Skin epidermis (tissue), 12 donors: ENCODE measurements around the gene SPRY1.
A peak's percentile ranks its signal among the peaks of the same experiment; 100 is the strongest.

Experiments used
- H3K27ac ChIP-seq, 21 experiments: fragments of 200-600 bp; sonication (generic) in 11 of 21; one replicate each; pipeline ENCODE4 v1.5.0; 2020; ENCODE audit warnings: mild to moderate bottlenecking in 3 of 21, inconsistent platforms in 2 of 21, moderate library complexity in 2 of 21
- H3K4me3 ChIP-seq, 7 experiments: fragments of 200-600 bp; sonication (generic) in 2 of 7; one replicate each; pipeline ENCODE4 v1.5.0; 2020; ENCODE audit warnings: inconsistent platforms in 2 of 7, mild to moderate bottlenecking in 2 of 7, moderate library complexity in 1 of 7

Gene SPRY1

GRCh38 chr4:123430501-123430900 lies 33.9 kb downstream of the SPRY1 start:
- H3K4me3 ChIP-seq: no peak overlapping the region
- H3K27ac ChIP-seq: no peak overlapping the region

GRCh38 chr4:123433573-123433972 lies 37.0 kb downstream of the SPRY1 start:
- H3K4me3 ChIP-seq: no peak overlapping the region
- no peak overlapping the region for H3K27ac ChIP-seq

- no peak overlapping the region for H3K4me3 ChIP-seq
- no peak overlapping the region for H3K27ac ChIP-seq
Observed at GRCh38 chr4:123433976-123434375, 37.4 kb downstream of the SPRY1 start.

GRCh38 chr4:123435246-123436113 lies 38.9 kb downstream of the SPRY1 start:
- no peak overlapping the region for H3K27ac ChIP-seq
- H3K4me3 ChIP-seq: no peak overlapping the region

GRCh38 chr4:123438031-123438430 lies 41.4 kb downstream of the SPRY1 start:
- no peak overlapping the region for H3K27ac ChIP-seq
- H3K4me3 ChIP-seq: no peak overlapping the region

GRCh38 chr4:123443401-123444289 lies 47.0 kb downstream of the SPRY1 start:
- H3K4me3 ChIP-seq: no peak overlapping the region
- peak overlapping the region in 12 of 21 experiments; percentile 2 to 67 (median 30) for H3K27ac ChIP-seq

GRCh38 chr4:123444290-123444731 lies 47.7 kb downstream of the SPRY1 start:
- no peak overlapping the region for H3K4me3 ChIP-seq
- peak overlapping the region in 12 of 21 experiments; percentile 2 to 67 (median 30) for H3K27ac ChIP-seq

GRCh38 chr4:123446865-123447474 lies 50.4 kb downstream of the SPRY1 start:
- no peak overlapping the region for H3K4me3 ChIP-seq
- no peak overlapping the region for H3K27ac ChIP-seq

GRCh38 chr4:123449362-123449761 lies 52.8 kb downstream of the SPRY1 start:
- no peak overlapping the region for H3K27ac ChIP-seq
- H3K4me3 ChIP-seq: no peak overlapping the region

- no peak overlapping the region for H3K4me3 ChIP-seq
- H3K27ac ChIP-seq: no peak overlapping the region
Observed at GRCh38 chr4:123449780-123450179, 53.2 kb downstream of the SPRY1 start.

- H3K4me3 ChIP-seq: no peak overlapping the region
- H3K27ac ChIP-seq: no peak overlapping the region
Observed at GRCh38 chr4:123450393-123450792, 53.8 kb downstream of the SPRY1 start.

- no peak overlapping the region for H3K27ac ChIP-seq
- H3K4me3 ChIP-seq: no peak overlapping the region
Observed at GRCh38 chr4:123452616-123453015, 56.0 kb downstream of the SPRY1 start.

- no peak overlapping the region for H3K27ac ChIP-seq
- H3K4me3 ChIP-seq: no peak overlapping the region
Observed at GRCh38 chr4:123453061-123453680, 56.6 kb downstream of the SPRY1 start.
